Measurements from ENCODE around the gene ADAM12. TPM values are rescaled to one million over a fixed set of nuclear protein-coding genes. Genes with fewer than 3 reads are reported as not detected.

Gene ADAM12
- total RNA-seq = 7.2 and 59.9 TPM in 2 replicates

GRCh38 chr10:126387931-126388911 is at the start of gene ADAM12:
ADAM12 (minus strand) TSS chr10:126388477; CDS start chr10:126388145, 332 bp downstream.

Data from pericardium fibroblast (primary cell).